ENCODE data around the gene PSMD13. TPM values are rescaled to one million over a fixed set of nuclear protein-coding genes. Genes with fewer than 3 reads are reported as not detected.

The PSMD13 gene
- total and polyA plus RNA-seq, 2 of the 13 experiments (the other 11 are each of a cell fraction or from before 2014, with no cell fraction given): 83.0 to 117 TPM

- DNase-seq (ENCODE audit: low spot score) (no peak), ATAC-seq (no peak; the same call in 2 of the 3 replicates), FAIRE-seq (no peak)
- H2AFZ ChIP-seq (ENCODE audit: low read length): no peak overlapping the region
- no peak for TF ChIP-seq RAD21 (CRISPR knock-in tag; IDR thresholded peaks at IDR 0.05)
- no peak for TF ChIP-seq TFDP2 (CRISPR knock-in tag; IDR thresholded peaks at IDR 0.05)
- no peak for TF ChIP-seq ZNF292 (CRISPR knock-in tag; IDR thresholded peaks at IDR 0.05; ENCODE audit: borderline replicate concordance, low read depth)
- no peak for TF ChIP-seq ZNF30 (CRISPR knock-in tag; IDR thresholded peaks at IDR 0.05)
- TF ChIP-seq ZNF18 (CRISPR knock-in tag; IDR thresholded peaks at IDR 0.05; ENCODE audit: insufficient replicate concordance): no peak
- TF ChIP-seq IKZF1 (IDR thresholded peaks at IDR 0.05): no peak
- no peak for TF ChIP-seq SYNCRIP (IDR thresholded peaks at IDR 0.05; ENCODE audit: insufficient read depth, low read depth, low read length)
- no peak for TF ChIP-seq ZNF549 (CRISPR knock-in tag; IDR thresholded peaks at IDR 0.05)
- TF ChIP-seq ATF5 (CRISPR knock-in tag; IDR thresholded peaks at IDR 0.05; ENCODE audit: low read depth): no peak
- TF ChIP-seq GZF1 (CRISPR knock-in tag; IDR thresholded peaks at IDR 0.05): no peak
- no peak for TF ChIP-seq ZNF687 (CRISPR knock-in tag; IDR thresholded peaks at IDR 0.05)
- WGBS (ENCODE audit: low lambda C conversion rate): 92% methylated on average over 16 of the region's 16 CpGs
- BruUV-seq (replicated peaks): no TSS peak
- peaks cover 3 to 10% of the 10 kb centered on the region in 2 experiments; a peak in 3 of 5 replicates for H3K36me3 ChIP-seq (replicated peaks in 1 of 2; ENCODE audit: control insufficient read depth in 1 of 2, insufficient read depth in 2 of 2, low read length in 2 of 2)
- no peak overlapping the region for H3K4me2 ChIP-seq (ENCODE audit: low read depth, low read length)
- ChIA-PET POLR2A (no interaction called here), CTCF (ENCODE audit: low intra/inter-chr PET ratio, low total read pairs) (no interaction called here)
- in situ Hi-C loops (cut with HindIII; ENCODE audit: extremely low pct_ligation_motif_present, low pct_unique_long_range_greater_than_20kb): no loop called here
- intact Hi-C loops (cut with micrococcal nuclease; ENCODE audit: unreplicated experiment): no loop called here
- H3K4me1 ChIP-seq (ENCODE audit: insufficient read depth, low read length): no peaks in the 10 kb centered on the region
- no peaks in the 10 kb centered on the region for H3K79me2 ChIP-seq (ENCODE audit: insufficient read depth, low read length)
- no peaks in the 10 kb centered on the region for H4K20me1 ChIP-seq (ENCODE audit: insufficient read depth, low read length)
- H3K9me3 ChIP-seq (ENCODE audit: low read length): no peaks in the 10 kb centered on the region
- no peak overlapping the region for H3K4me3 ChIP-seq (replicated peaks in 1 of 3; ENCODE audit: insufficient read depth in 1 of 3, low read depth in 2 of 3, low read length in 3 of 3)
- no peak overlapping the region for H3K27ac ChIP-seq (ENCODE audit: extremely low read length, insufficient read depth, low read length)
- no peak overlapping the region for H3K9ac ChIP-seq (ENCODE audit: insufficient read depth, low read depth, low read length)
- no peaks in the 10 kb centered on the region; a peak in 1 of 5 replicates for H3K27me3 ChIP-seq (ENCODE audit: control insufficient read depth in 1 of 2, insufficient read depth in 2 of 2, low read length in 2 of 2)
These were observed 13.6 kb upstream of the PSMD13 start for GRCh38 chr11:223026-223789.

Measured in HepG2 (cell line).